Raji (cell line): ENCODE results near the gene SEMA4D.

Experiments
- POLR2A ChIP-seq: IDR thresholded peaks from 2 replicates; pipeline ENCODE4 v1.6.1; 2011; ENCODE audit warnings: low read depth, low read length, control low read depth; ENCODE audit not compliant: insufficient read depth

SEMA4D gene

GRCh38 chr9:89454498-89455355, 43.2 kb downstream of the SEMA4D start:
- TF ChIP-seq POLR2A = no peak

- no peak for TF ChIP-seq POLR2A
These were observed 44.5 kb downstream of the SEMA4D start for GRCh38 chr9:89453452-89453851.

- TF ChIP-seq POLR2A = no peak
These were observed 45.4 kb downstream of the SEMA4D start for GRCh38 chr9:89452561-89452960.

- TF ChIP-seq POLR2A = no peak
These were observed 47.7 kb downstream of the SEMA4D start for GRCh38 chr9:89450213-89450612.

GRCh38 chr9:89449261-89449671, 48.6 kb downstream of the SEMA4D start:
- TF ChIP-seq POLR2A = no peak

- TF ChIP-seq POLR2A = no peak
These were observed 49.1 kb downstream of the SEMA4D start for GRCh38 chr9:89448821-89449220.

- TF ChIP-seq POLR2A = no peak
These were observed 49.5 kb downstream of the SEMA4D start for GRCh38 chr9:89448381-89448780.

- TF ChIP-seq POLR2A = no peak
These were observed 50.5 kb downstream of the SEMA4D start for GRCh38 chr9:89447416-89447815.

- no peak for TF ChIP-seq POLR2A
These were observed 51.0 kb downstream of the SEMA4D start for GRCh38 chr9:89446961-89447310.

- no peak for TF ChIP-seq POLR2A
These were observed 51.5 kb downstream of the SEMA4D start for GRCh38 chr9:89446261-89446960.

GRCh38 chr9:89445801-89446251, 52.1 kb downstream of the SEMA4D start:
- TF ChIP-seq POLR2A = no peak

- TF ChIP-seq POLR2A = no peak
These were observed 52.8 kb downstream of the SEMA4D start for GRCh38 chr9:89444925-89445765.

- no peak for TF ChIP-seq POLR2A
These were observed 53.6 kb downstream of the SEMA4D start for GRCh38 chr9:89444274-89444673.

GRCh38 chr9:89442981-89443814, 54.7 kb downstream of the SEMA4D start:
- TF ChIP-seq POLR2A = no peak
